Activated CD8-positive, alpha-beta T cell treated with anti-CD3 and anti-CD28 coated beads, Interleukin-2, amount 10 ng/mL, durations not matched to agents 7 days and 5 days (primary cell): ENCODE results near the gene GDPD3. TPM values are rescaled to one million over a fixed set of nuclear protein-coding genes. Genes with fewer than 3 reads are reported as not detected.

Source experiments
- ATAC-seq: fragments of 150-1000 bp; cut with Tn5 transposase; one replicate; pipeline ENCODE4 v1.10.0; 2021; ENCODE audit warnings: moderate library complexity
- CTCF ChIA-PET: fragments of 350-600 bp; sonication (Branson Sonifier 250); formaldehyde crosslinking; loops from one replicate; lab custom pipeline; 2021; ENCODE audit warnings: antibody characterized with exemption; lab: Charles Lee
- POLR2A ChIA-PET: fragments of 350-600 bp; sonication (Branson Sonifier 250); formaldehyde crosslinking; loops from one replicate; lab custom pipeline; 2021; ENCODE audit warnings: antibody characterized with exemption; lab: Charles Lee
- DNase-seq: peaks from one replicate; pipeline ENCODE4 v3.0.0-alpha.2; 2020
- H3K27ac Mint-ChIP-seq: one replicate; pipeline ENCODE4 v1.8.0; 2021; ENCODE audit warnings: mild to moderate bottlenecking, mixed read lengths
- H3K27me3 Mint-ChIP-seq: one replicate; pipeline ENCODE4 v1.8.0; 2021; ENCODE audit warnings: low read depth, mixed read lengths
- H3K36me3 Mint-ChIP-seq: one replicate; pipeline ENCODE4 v1.8.0; 2021; ENCODE audit warnings: low read depth, mixed read lengths
- H3K4me1 Mint-ChIP-seq: one replicate; pipeline ENCODE4 v1.8.0; 2021; ENCODE audit warnings: low read depth, mixed read lengths
- H3K4me3 Mint-ChIP-seq: one replicate; pipeline ENCODE4 v1.8.0; 2021; ENCODE audit warnings: mild to moderate bottlenecking, mixed read lengths
- H3K9me3 Mint-ChIP-seq: one replicate; pipeline ENCODE4 v1.8.0; 2022; ENCODE audit warnings: mixed read lengths; ENCODE audit not compliant: insufficient read depth
- total RNA-seq, 2 experiments: library from RNA; stranded (reverse); gene quantifications; one replicate each; pipeline ENCODE4 v1.2.3, GENCODE V29; 2021

The GDPD3 gene
- total RNA-seq, 2 experiments from 2014 or later: 10.5 to 12.6 TPM

DNA sequence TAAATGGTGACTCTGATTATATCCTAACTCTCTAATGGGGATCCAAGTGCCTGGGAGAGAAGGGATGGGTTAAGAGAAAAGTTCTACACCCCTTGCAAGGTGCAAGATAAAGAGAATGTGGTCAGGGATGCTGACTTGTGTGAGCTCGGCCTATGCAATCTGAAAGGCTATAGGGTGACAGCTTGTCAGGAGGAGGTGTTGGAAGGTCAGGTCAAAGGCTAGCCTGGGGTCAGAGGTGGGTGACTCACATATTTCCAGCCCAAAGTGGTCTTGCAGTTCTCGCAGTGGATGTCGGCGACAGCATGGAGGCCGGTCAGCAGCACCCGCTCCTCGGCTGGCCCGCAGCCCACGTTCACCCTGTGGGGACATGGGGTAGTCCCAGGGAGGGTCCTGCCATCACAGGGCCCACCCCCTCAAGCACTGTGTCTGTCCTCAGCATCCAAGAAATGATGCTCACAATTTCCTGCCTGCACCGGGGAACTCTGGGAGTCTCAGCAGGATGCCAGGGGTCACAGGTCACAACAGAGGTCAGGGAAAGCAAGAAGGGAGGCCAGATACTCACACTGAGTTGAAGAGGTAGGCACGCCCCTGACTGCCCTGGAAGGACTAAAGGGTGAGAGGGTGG lies 18.7 kb downstream of the GDPD3 start:
- peak overlapping the region; percentile 83 for H3K27ac Mint-ChIP-seq
- H3K27me3 Mint-ChIP-seq: no peaks in the 10 kb centered on the region
- ChIA-PET CTCF (interaction anchor here (1.3 kb wide), 1 partner anchor 335 kb away, joined by 4 read pairs; the partner anchor contains the start of gene DCTPP1), POLR2A (interaction anchor here (1.1 to 8.4 kb wide), 3 partner anchors 10 to 90 kb away, joined by 3 to 102 read pairs (median 60); partner anchors contain the start of genes ALDOA and CORO1A)
- DNase-seq (no peak), ATAC-seq (no peak)
- peaks cover 66% of the 10 kb centered on the region for H3K4me1 Mint-ChIP-seq
- H3K36me3 Mint-ChIP-seq: peaks cover 47% of the 10 kb centered on the region
- H3K4me3 Mint-ChIP-seq: peak overlapping the region; percentile 85
- H3K9me3 Mint-ChIP-seq: peaks cover 24% of the 10 kb centered on the region

DNA sequence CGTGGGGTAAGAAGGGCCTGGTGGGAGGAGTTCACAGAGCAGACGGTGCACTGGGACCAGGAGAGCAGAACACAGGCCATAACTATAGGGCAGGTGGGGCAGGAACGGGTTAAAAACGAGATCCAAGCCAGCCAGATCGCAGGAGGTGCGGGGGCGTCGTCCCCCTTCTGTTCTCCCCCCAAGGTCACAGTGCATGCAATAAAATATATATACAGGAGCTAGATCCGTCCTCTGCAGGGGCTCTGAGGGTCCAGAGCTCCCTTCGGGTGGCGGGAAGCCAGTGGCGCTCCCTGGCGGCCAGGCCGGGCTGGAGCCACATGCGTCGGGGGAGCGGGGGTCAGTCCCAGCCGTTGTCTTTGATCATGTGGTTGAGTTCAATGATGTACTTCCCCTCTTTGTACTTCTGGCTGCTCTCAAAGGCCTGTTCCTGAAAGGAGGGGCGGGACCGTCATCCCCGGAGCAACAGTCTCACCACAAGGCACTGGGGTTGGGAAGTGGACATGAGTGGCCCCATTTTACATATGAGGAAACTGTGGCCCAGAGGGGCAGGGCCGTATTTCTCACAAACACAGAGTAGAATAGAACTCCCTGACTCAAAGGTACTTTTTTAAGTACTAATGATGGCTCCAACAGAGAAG lies 20.8 kb downstream of the GDPD3 start:
- ChIA-PET CTCF (interaction anchor here (0.6 to 4.7 kb wide), 38 partner anchors 9 to 506 kb away, joined by 3 to 64 read pairs (median 6); partner anchors contain the start of genes ALDOA, CORO1A, DCTPP1 and GDPD3), POLR2A (interaction anchor here (0.7 to 8.4 kb wide), 8 partner anchors 15 to 606 kb away, joined by 3 to 102 read pairs (median 5); partner anchors contain the start of genes ALDOA, CORO1A and SRCAP)
- Mint-ChIP-seq H3K4me1 (peaks cover 71% of the 10 kb centered on the region), H3K27me3 (no peaks in the 10 kb centered on the region), H3K9me3 (peaks cover 11% of the 10 kb centered on the region), H3K4me3 (peak overlapping the region; percentile 89), H3K27ac (peak overlapping the region; percentile 95), H3K36me3 (peaks cover 32% of the 10 kb centered on the region)
- peak; percentile 80 for DNase-seq
- peak; percentile 34 for ATAC-seq

DNA sequence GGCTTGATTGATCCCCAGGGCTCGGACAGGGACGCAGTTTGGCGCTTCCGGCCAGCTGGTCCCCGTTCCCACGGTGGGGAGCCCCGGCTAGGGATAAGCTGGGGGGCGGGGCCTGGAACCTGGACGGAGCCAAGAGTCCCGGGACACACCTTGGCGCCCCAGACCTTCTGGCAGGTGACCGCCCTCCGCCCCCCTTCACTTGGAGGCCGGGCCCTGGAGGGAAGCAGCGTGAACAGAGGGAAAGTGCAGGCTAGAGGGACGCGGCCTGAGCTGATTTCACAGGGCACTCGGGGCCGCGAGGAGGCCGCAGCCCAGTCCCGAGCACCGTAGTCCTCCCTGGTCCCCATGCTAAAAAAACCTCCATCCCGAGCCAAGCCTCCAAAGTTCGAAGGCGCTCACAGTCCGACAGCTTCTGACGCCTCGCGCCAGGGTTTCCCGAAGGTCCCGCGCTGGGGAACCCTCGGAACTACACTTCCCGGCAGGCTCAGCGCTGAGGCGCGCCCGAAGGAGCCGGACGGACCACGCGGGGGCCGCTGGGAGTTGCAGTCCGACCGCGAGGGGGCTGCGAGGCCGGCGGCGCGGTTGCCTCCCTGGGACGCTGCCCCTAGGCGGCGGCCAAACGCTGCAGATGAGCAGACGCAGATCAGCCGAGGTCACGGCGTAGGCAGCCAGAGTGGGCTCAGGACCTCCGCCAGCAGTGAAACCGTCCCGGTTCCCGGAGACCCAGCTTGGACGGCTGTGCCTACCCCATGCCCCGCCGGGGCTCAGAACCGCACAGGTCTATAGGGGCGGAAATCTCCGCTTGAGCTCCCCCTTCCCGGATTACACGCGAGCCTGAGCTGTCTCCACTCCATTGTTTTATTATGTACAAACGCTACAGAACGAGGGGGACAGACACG lies 21.6 kb downstream of the GDPD3 start, which contains the start of gene TBX6:
TSS of gene TBX6 (minus strand) at position 451 of the 899 bp plus-strand sequence. CDS start 731 bp downstream, outside the sequence.
- Mint-ChIP-seq H3K4me1 (peaks cover 64% of the 10 kb centered on the region), H3K4me3 (peak within 1 kb of the TSS; percentile 89), H3K36me3 (peaks cover 31% of the 10 kb centered on the region), H3K27me3 (no peaks in the 10 kb centered on the region), H3K9me3 (peaks cover 3% of the 10 kb centered on the region), H3K27ac (peak within 1 kb of the TSS; percentile 95)
- CTCF ChIA-PET: interaction anchor here (0.7 to 4.7 kb wide), 42 partner anchors 9 to 537 kb away, joined by 3 to 64 read pairs (median 6); partner anchors contain the start of genes ALDOA, CORO1A, DCTPP1 and GDPD3
- peak; percentile 96 for DNase-seq
- peak; percentile 84 for ATAC-seq
- POLR2A ChIA-PET: interaction anchor here (0.5 to 8.4 kb wide), 11 partner anchors 14 to 607 kb away, joined by 3 to 102 read pairs (median 5); partner anchors contain the start of genes ALDOA, CORO1A and SRCAP

DNA sequence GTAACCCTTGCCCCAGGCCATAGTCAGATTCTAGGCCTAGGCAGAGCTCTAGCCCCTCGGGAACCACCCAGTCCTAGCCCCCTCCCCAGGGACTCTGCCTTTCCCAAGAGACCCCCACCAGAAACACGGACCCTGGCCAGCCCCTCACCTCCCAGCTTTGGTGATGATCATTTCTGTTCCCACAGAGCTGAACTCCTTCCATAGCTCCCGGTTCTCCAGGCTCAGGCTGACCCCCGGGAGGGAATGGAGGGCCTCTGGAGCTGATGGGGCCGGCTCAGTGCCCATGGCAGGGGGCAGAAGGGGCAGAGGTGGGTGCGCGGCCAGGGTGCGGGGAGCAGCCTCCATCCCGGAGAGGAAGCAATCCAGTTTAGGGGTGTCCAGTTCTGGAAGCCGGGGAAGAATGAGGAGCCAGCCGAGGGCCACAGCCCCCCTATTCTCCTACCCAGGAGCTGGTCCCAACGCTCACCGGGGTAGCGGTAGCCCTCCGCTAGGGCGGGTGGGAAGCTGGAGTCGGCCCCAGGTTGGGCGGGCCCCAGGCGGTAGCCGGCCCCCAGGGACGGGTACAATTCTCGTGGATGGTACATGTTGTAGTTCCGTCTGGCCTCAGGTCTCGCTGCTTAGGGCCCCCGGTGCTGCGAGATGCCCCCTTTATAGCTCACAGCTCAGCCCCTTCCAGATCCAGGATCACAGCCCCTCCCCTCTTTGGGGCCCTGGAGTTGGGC lies 22.6 kb downstream of the GDPD3 start:
- Mint-ChIP-seq H3K9me3 (no peaks in the 10 kb centered on the region), H3K4me3 (peak overlapping the region; percentile 34), H3K4me1 (peaks cover 59% of the 10 kb centered on the region), H3K36me3 (peaks cover 31% of the 10 kb centered on the region), H3K27ac (peak overlapping the region; percentile 80), H3K27me3 (no peaks in the 10 kb centered on the region)
- CTCF ChIA-PET: interaction anchor here (0.7 to 4.7 kb wide), 26 partner anchors 8 to 508 kb away, joined by 3 to 64 read pairs (median 8); partner anchors contain the start of genes ALDOA, CORO1A, MAPK3 and PPP4C
- DNase-seq (no peak), ATAC-seq (no peak)
- POLR2A ChIA-PET: interaction anchor here (0.9 to 8.4 kb wide), 4 partner anchors 13 to 94 kb away, joined by 5 to 102 read pairs (median 47); partner anchors contain the start of genes ALDOA and CORO1A

DNA sequence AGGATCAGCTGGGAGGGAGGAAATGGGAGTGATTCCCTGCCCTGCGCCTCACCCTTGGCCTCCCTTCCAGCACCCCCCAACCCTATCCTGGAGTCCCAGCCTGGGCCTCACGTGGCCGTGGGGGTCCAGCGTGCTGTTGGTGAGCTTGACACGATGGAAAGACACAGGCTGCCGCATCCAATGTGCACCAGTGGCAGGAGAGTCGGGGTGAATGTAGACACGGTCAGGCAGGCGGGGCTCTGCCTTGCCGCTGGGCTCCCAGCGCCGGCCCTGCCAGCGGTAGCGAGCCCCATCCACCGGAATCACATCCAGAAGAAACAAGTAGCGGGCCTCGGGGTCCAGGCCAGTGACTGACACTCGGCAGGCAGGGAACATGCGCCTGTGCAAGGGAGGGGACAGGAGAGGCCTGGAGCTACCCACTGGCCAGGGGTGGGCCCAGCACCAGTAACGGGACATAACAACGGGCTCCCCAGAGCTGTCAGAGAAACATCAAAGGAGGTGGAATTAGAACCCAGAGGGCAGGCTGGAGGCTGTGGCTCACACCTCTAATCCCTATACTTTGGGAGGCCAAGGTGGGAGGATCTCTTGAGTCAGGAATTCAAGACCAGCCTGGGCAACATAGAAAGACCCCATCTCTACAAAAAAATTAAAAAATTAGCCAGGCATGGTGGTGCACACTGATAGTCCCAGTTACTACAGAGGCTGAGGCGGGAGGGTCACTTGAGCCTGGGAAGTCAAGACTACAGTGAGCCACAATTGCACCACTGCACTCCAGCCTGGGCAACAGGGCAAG lies 24.3 kb downstream of the GDPD3 start:
- POLR2A ChIA-PET: interaction anchor here (0.6 to 8.4 kb wide), 6 partner anchors 12 to 97 kb away, joined by 3 to 102 read pairs (median 19); partner anchors contain the start of genes ALDOA and CORO1A
- no peaks in the 10 kb centered on the region for H3K27me3 Mint-ChIP-seq

DNA sequence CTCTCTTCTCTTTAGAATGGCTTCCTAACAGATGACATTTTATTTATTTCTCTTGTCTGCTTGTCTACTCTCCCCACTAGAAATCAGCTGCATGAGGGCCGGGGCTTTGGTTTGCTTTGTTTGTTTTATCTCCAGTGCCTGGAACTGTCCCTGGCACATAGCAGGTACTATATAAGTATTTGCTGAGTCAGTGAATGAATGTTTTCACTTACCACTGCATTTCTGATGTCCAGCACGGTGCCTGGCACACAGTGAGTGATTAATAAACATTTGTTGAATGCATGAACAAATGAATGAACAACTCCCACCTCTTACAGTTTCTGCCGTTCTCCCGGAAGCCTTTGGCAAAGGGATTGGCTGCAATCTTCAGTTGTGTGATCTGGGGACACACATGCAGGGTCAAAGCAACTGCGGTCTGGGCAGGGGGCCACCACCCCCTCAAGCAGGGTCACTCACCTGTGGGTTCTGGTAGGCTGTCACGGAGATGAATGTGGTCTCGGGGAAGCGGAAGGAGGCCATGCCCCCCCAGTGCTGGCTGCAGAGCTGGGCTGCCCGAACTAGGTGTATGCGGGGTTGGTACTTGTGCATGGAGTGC lies 25.0 kb downstream of the GDPD3 start:
- Mint-ChIP-seq H3K4me3 (no peak overlapping the region), H3K36me3 (peaks cover 28% of the 10 kb centered on the region), H3K9me3 (no peaks in the 10 kb centered on the region), H3K27ac (peak overlapping the region; percentile 54), H3K27me3 (no peaks in the 10 kb centered on the region), H3K4me1 (peaks cover 47% of the 10 kb centered on the region)
- ChIA-PET POLR2A (interaction anchor here (0.8 to 8.4 kb wide), 3 partner anchors 13 to 98 kb away, joined by 4 to 60 read pairs (median 4); partner anchors contain the start of gene ALDOA), CTCF (interaction anchor here (1.5 kb wide), 1 partner anchor 11 kb away, joined by 5 read pairs; no protein-coding TSS in a partner anchor)
- no peak for ATAC-seq
- no peak for DNase-seq

More for the DNA sequence above, 24.3 kb downstream of the GDPD3 start:
- DNase-seq (no peak), ATAC-seq (no peak)
- no peak overlapping the region for H3K4me3 Mint-ChIP-seq
- CTCF ChIA-PET: interaction anchor here (1.5 to 4.7 kb wide), 2 partner anchors 12 to 22 kb away, joined by 5 to 64 read pairs; partner anchors contain the start of gene ALDOA
- peaks cover 49% of the 10 kb centered on the region for H3K4me1 Mint-ChIP-seq
- H3K9me3 Mint-ChIP-seq: no peaks in the 10 kb centered on the region
- peaks cover 27% of the 10 kb centered on the region for H3K36me3 Mint-ChIP-seq
- H3K27ac Mint-ChIP-seq: peak overlapping the region; percentile 80

DNA sequence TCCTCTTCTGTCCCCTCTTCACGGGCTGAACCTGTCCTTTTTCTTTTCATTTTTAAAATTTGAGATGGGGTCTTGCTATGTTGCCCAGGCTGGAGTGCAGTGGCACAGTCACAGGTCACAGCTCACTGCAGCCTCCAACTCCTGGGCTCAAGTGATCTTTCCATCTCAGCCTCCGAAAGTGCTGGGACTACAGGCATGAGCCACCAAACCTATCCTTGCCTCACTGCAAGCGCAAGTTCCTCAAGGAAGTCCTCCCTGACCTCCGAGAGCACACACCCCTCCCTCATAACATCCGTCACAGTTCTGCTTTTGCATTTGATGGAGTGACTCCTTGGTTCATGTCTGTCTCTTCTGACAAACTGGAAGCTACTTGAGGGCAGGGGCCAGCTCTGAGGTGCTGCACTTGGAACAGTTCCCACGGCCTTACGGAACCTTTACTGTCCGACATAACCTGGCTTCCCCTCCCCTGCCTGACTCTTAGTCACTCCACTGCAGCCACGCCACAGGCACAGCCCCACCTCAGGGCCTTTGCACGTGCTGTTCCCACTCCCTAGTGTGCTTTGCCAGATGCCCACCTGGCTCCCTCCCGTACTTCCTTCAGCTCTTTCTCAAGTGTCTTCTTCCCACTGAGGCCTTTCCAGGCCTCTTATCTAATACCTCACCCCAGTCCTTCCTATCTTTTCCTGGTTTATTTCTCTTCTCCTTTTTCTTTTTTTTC lies 26.0 kb downstream of the GDPD3 start:
- ATAC-seq: no peak
- Mint-ChIP-seq H3K4me1 (peaks cover 38% of the 10 kb centered on the region), H3K27me3 (no peaks in the 10 kb centered on the region), H3K4me3 (no peak overlapping the region), H3K36me3 (peaks cover 32% of the 10 kb centered on the region), H3K27ac (no peak overlapping the region), H3K9me3 (no peaks in the 10 kb centered on the region)
- POLR2A ChIA-PET: interaction anchor here (1.2 kb wide), 1 partner anchor 11 kb away, joined by 4 read pairs; the partner anchor contains the start of gene PPP4C
- CTCF ChIA-PET: no interaction called here
- no peak for DNase-seq

DNA sequence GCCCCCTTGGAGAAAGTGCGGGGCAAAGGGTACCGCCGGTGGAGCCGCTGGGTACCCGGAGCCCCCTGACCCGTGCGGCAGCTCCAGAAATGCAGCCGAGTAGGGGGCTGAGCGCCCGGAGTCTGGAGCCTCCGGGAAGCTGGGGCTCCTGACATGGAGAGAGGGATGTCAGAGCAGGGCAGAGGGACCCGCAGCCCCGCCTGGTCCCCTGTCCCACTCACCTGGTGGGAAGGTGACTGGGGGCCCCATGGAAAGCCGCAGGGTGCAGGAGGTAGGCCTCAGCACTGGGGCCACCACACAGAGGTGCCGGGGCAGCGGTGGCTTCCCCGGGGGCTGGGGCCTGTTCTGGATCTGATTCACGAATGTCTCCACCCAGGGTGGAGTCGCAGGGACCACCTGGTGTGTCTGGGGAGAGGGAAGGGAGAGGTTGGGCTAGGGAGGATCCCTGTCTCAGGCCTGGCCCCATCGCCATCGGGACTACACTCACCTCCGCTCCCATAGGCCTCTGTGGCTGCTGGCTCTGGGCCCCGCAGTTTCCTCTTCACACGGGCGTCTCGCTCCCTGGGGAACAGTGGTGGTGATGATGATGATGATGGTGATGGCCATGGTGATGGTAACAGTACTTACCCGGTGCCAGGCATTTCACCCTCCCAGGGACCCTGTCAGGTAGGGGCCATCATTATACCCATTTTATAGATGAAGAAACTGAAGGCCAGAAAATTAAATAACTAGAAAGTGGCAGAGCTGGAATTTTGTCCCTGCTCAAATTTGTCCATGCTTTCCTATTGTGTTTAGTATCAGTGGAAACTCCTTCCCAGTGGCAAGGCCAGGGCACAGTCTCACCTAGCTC lies 26.8 kb downstream of the GDPD3 start:
- ChIA-PET POLR2A (interaction anchor here (1.2 kb wide), 1 partner anchor 10 kb away, joined by 4 read pairs; the partner anchor contains the start of gene PPP4C), CTCF (no interaction called here)
- ATAC-seq (no peak), DNase-seq (no peak)
- H3K9me3 Mint-ChIP-seq: no peaks in the 10 kb centered on the region
- peak overlapping the region; percentile 25 for H3K27ac Mint-ChIP-seq
- H3K36me3 Mint-ChIP-seq: peaks cover 38% of the 10 kb centered on the region
- H3K4me1 Mint-ChIP-seq: peaks cover 33% of the 10 kb centered on the region
- no peaks in the 10 kb centered on the region for H3K27me3 Mint-ChIP-seq
- no peak overlapping the region for H3K4me3 Mint-ChIP-seq
